Panc1 (cell line): ENCODE data around the gene ADGRD1. TPM values are rescaled to one million over a fixed set of nuclear protein-coding genes. Genes with fewer than 3 reads are reported as not detected.

Experiments used
- ATAC-seq: fragments of 200-7000 bp; cut with Tn5 transposase; 2 replicates; pipeline ENCODE4 v1.9.1; 2020; ENCODE audit warnings: mild to moderate bottlenecking, moderate library complexity
- BruUV-seq: library from RNA; stranded (reverse); fragments of 400-500 nt; replicated peaks from 2 replicates; lab custom pipeline; 2021; lab: Mats Ljungman, UMichigan
- CTCF ChIA-PET: fragments of 300-600 bp; sonication (Branson Sonifier 250); formaldehyde crosslinking; loops from one replicate; lab custom pipeline; 2022; ENCODE audit warnings: antibody characterized with exemption; lab: Charles Lee
- POLR2A ChIA-PET: fragments of 300-600 bp; sonication (Branson Sonifier 250); formaldehyde crosslinking; loops from one replicate; lab custom pipeline; 2022; ENCODE audit warnings: antibody characterized with exemption; lab: Charles Lee
- DNase-seq: peaks from one replicate; pipeline ENCODE4 v3.0.0-alpha.2; 2010; ENCODE audit warnings: low read depth, low spot score
- H3K27ac ChIP-seq: 2 replicates; pipeline ENCODE4 v1.5.1; 2011; ENCODE audit warnings: mild to moderate bottlenecking, low read length, inconsistent platforms
- H3K27me3 ChIP-seq: fragments of 200-500 bp; sonication (Bioruptor generic); 2 replicates; pipeline ENCODE4 v1.6.0; 2014; ENCODE audit warnings: low read length, inconsistent platforms; ENCODE audit not compliant: control insufficient read depth, insufficient read depth
- H3K36me3 ChIP-seq: fragments of 200-500 bp; sonication (Bioruptor generic); 2 replicates; pipeline ENCODE4 v1.5.1; 2014; ENCODE audit warnings: inconsistent platforms, mild to moderate bottlenecking, low read length, moderate library complexity; ENCODE audit not compliant: control insufficient read depth, insufficient read depth
- H3K4me1 ChIP-seq: 2 replicates; pipeline ENCODE4 v1.5.1; 2011; ENCODE audit warnings: inconsistent platforms, mild to moderate bottlenecking, low read length, moderate library complexity; ENCODE audit not compliant: control insufficient read depth, insufficient read depth
- H3K4me3 ChIP-seq, 2 experiments: 2 replicates each; pipeline ENCODE4 v1.5.1; 2011 to 2012; ENCODE audit warnings: low read depth in 2 of 2, low read length in 2 of 2, mild to moderate bottlenecking in 2 of 2, inconsistent platforms in 1 of 2, moderate library complexity in 1 of 2
- H3K9me3 ChIP-seq: fragments of 200-500 bp; sonication (Bioruptor generic); 2 replicates; pipeline ENCODE4 v1.5.1; 2014; ENCODE audit warnings: low read depth, mild to moderate bottlenecking, inconsistent platforms, low read length, moderate library complexity; ENCODE audit not compliant: control insufficient read depth, insufficient read depth
- CTCF ChIP-seq: fragments of 450-650 bp; IDR thresholded peaks from 2 replicates; pipeline ENCODE4 v1.5.1; 2017; ENCODE audit warnings: mild to moderate bottlenecking
- POLR2AphosphoS5 ChIP-seq: IDR thresholded peaks from 2 replicates; pipeline ENCODE4 v1.6.1; 2012; ENCODE audit warnings: mild to moderate bottlenecking, low read depth, low read length, moderate library complexity
- REST ChIP-seq, 2 experiments: IDR thresholded peaks; 2 replicates each; pipeline ENCODE4 v1.6.1; 2011 to 2012; ENCODE audit warnings: low read depth in 2 of 2, control low read depth in 1 of 2, low read length in 1 of 2, mild to moderate bottlenecking in 1 of 2, moderate library complexity in 1 of 2; ENCODE audit not compliant: insufficient read depth in 1 of 2
- SIN3A ChIP-seq: IDR thresholded peaks from 2 replicates; pipeline ENCODE4 v1.6.1; 2012; ENCODE audit warnings: low read depth, mild to moderate bottlenecking, low read length, moderate library complexity, borderline replicate concordance; ENCODE audit not compliant: insufficient read depth
- TCF7L2 ChIP-seq: IDR thresholded peaks from 2 replicates; pipeline ENCODE4 v1.6.1; 2011; ENCODE audit warnings: mild to moderate bottlenecking, low read depth, low read length, inconsistent platforms
- in situ Hi-C: cut with HindIII; loops from 2 replicates; pipeline ENCODE4 v1.10.0; 2016; ENCODE audit warnings: low sequenced_read_pairs, low pct_unique_long_range_greater_than_20kb
- intact Hi-C: fragments of 100-400 bp; cut with micrococcal nuclease; formaldehyde crosslinking; loops from one replicate; pipeline ENCODE4 v1.10.0; 2022; ENCODE audit not compliant: unreplicated experiment
- total RNA-seq: library from RNA; stranded (reverse); gene quantifications from one replicate; pipeline ENCODE4 v1.2.1, GENCODE V29; 2021; ENCODE audit not compliant: unreplicated experiment

Gene ADGRD1
- total RNA-seq, 1 experiment from 2014 or later = 0.21 TPM

- no TSS peak for BruUV-seq
- POLR2A ChIA-PET = no interaction called here
- DNase-seq (no peak), ATAC-seq (no peak)
- no peaks in the 10 kb centered on the region for H3K36me3 ChIP-seq
- CTCF ChIA-PET = no interaction called here
- H3K4me3 ChIP-seq = no peak overlapping the region
- no peaks in the 10 kb centered on the region for H3K9me3 ChIP-seq
- H3K27me3 ChIP-seq = no peaks in the 10 kb centered on the region; the same call in none of the 2 replicates
- H3K4me1 ChIP-seq = no peaks in the 10 kb centered on the region
- no peak for TF ChIP-seq SIN3A
- no peak for TF ChIP-seq CTCF
- TF ChIP-seq TCF7L2 = no peak
- no peak for TF ChIP-seq POLR2AphosphoS5
- no peak for TF ChIP-seq REST (IDR thresholded peaks at IDR 0.05; ENCODE audit: insufficient read depth in 1 of 2, low read depth in 2 of 2, low read length in 1 of 2)
- H3K27ac ChIP-seq = no peak overlapping the region
- intact Hi-C loops = loop anchor here (10.0 kb wide), 1 partner anchor 721 kb away; no protein-coding TSS in a partner anchor
- in situ Hi-C loops = no loop called here
Observed at GRCh38 chr12:131093971-131094830, 140.5 kb downstream of the ADGRD1 start.

GRCh38 chr12:131094831-131095805 is 141.4 kb downstream of the ADGRD1 start:
- TF ChIP-seq REST (IDR thresholded peaks at IDR 0.05; ENCODE audit: insufficient read depth in 1 of 2, low read depth in 2 of 2, low read length in 1 of 2) = no peak
- no peak for TF ChIP-seq CTCF
- TF ChIP-seq TCF7L2 = no peak
- TF ChIP-seq POLR2AphosphoS5 = no peak
- TF ChIP-seq SIN3A = no peak
- BruUV-seq = no TSS peak
- intact Hi-C loops = loop anchor here (10.0 kb wide), 1 partner anchor 720 kb away; no protein-coding TSS in a partner anchor
- H3K27me3 ChIP-seq = peaks cover 3% of the 10 kb centered on the region
- H3K9me3 ChIP-seq = no peaks in the 10 kb centered on the region
- no peak for ATAC-seq
- no peak overlapping the region for H3K4me3 ChIP-seq
- CTCF ChIA-PET = no interaction called here
- no peaks in the 10 kb centered on the region for H3K4me1 ChIP-seq
- in situ Hi-C loops = no loop called here
- POLR2A ChIA-PET = interaction anchor here (0.6 kb wide), 1 partner anchor 355 kb away, joined by 4 read pairs; no protein-coding TSS in a partner anchor
- H3K27ac ChIP-seq = no peak overlapping the region
- no peak for DNase-seq
- H3K36me3 ChIP-seq = no peaks in the 10 kb centered on the region
